Measurements from ENCODE around the gene LRRTM2.

- TF ChIP-seq CTCF (IDR thresholded peaks at IDR 0.05) (no peak), POLR2A (IDR thresholded peaks at IDR 0.05) (no peak)
These were observed 43.4 kb downstream of the LRRTM2 start for GRCh38 chr5:138831703-138832102.

Data from uterus (tissue), 2 donors.